Mesodermal cell (in vitro differentiated cells): ENCODE data around the gene PAQR5. TPM values are rescaled to one million over a fixed set of nuclear protein-coding genes. Genes with fewer than 3 reads are reported as not detected.
A peak's percentile ranks its signal among the peaks of the same experiment; 100 is the strongest.

Experiments
- H3K27ac ChIP-seq: 2 replicates; pipeline ENCODE4 v1.7.0; 2013; ENCODE audit warnings: mild to moderate bottlenecking, low read depth, low read length, moderate library complexity; ENCODE audit not compliant: severe bottlenecking
- H3K36me3 ChIP-seq: 2 replicates; pipeline ENCODE4 v1.7.1; 2013; ENCODE audit warnings: mild to moderate bottlenecking, low read length, moderate library complexity; ENCODE audit not compliant: control insufficient read depth, insufficient read depth
- H3K4me1 ChIP-seq: one replicate; pipeline ENCODE4 v1.7.1; 2013; ENCODE audit warnings: mild to moderate bottlenecking, low read length; ENCODE audit not compliant: insufficient read depth, control insufficient read depth, poor library complexity, severe bottlenecking
- H3K4me3 ChIP-seq: 2 replicates; pipeline ENCODE4 v1.7.0; 2013; ENCODE audit warnings: low read length, control low read depth, mild to moderate bottlenecking; ENCODE audit not compliant: insufficient read depth, poor library complexity, severe bottlenecking; ENCODE audit errors: extremely low read depth
- H3K9me3 ChIP-seq: 2 replicates; pipeline ENCODE4 v1.7.1; 2013; ENCODE audit warnings: mild to moderate bottlenecking, low read length, moderate library complexity; ENCODE audit not compliant: control insufficient read depth
- WGBS, 2 experiments: methylation state at CpG; one replicate each; pipeline ENCODE4 v1.1.5; 2013; ENCODE audit warnings: missing lambda C conversion rate in 2 of 2; ENCODE audit not compliant: insufficient coverage in 2 of 2; 5-methylcytosine and 5-hydroxymethylcytosine counted together
- polyA plus RNA-seq, 2 experiments: library from polyadenylated mRNA; stranded (reverse); fragments of 50-300 nt; gene quantifications; one replicate each; pipeline ENCODE4 v1.2.3, GENCODE V29; 2013

PAQR5 gene, protein sequence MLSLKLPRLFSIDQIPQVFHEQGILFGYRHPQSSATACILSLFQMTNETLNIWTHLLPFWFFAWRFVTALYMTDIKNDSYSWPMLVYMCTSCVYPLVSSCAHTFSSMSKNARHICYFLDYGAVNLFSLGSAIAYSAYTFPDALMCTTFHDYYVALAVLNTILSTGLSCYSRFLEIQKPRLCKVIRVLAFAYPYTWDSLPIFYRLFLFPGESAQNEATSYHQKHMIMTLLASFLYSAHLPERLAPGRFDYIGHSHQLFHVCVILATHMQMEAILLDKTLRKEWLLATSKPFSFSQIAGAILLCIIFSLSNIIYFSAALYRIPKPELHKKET
- 0.77 TPM for polyA plus RNA-seq (2013, experiment 1 of 2)
- 0.40 TPM for polyA plus RNA-seq (2013, experiment 2 of 2)

DNA sequence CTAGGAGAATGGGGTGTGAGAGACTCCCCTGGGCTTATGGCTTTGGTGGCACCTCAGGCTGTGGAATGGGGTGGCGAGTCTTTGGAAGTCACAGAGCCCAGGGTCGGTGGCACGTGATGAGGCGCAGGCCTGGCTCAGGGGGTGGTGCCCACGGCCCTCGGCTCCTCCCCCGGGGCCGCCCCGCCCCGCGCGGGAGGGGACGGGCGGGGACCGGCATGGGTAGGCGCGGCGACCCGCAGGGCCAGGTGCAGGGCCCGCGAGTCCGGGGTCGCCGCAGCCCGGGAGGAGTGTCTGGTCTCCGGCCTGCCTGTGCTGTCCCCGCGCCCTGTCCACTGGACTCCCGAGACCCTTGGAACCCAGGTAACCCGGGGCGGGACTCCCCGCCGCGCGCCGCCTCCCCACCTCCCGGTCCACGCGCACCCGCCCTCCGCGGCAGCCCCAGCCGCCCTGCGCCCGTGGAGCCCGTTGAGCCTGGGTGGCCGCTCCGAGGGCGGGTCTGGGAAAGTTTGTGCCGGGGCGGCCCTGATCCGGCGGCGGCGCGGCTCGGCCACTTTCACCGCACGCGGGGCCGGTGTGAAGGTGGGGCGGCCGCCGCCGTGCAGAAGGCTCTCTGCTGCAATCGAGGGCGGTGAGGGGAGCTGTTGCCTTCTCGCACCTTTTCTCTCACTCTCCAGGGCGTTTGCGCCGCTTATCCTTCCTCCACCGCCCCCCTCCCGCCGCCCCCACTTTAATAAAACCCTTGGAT is at the start of gene PAQR5:
Gene PAQR5, plus strand, starts transcription at position 216 of the 745 bp plus-strand sequence. CDS start 61,169 bp downstream, outside the sequence.
- no peaks in the 10 kb centered on the region for H3K4me1 ChIP-seq
- peak within 1 kb of the TSS; percentile 43 for H3K4me3 ChIP-seq
- H3K9me3 ChIP-seq, result no peaks in the 10 kb centered on the region
- WGBS, 2 experiments, result 2 to 3% methylated on average over 51 to 63 of the region's 74 CpGs
- no peaks in the 10 kb centered on the region for H3K36me3 ChIP-seq
- H3K27ac ChIP-seq, result no peak within 1 kb of the TSS

DNA sequence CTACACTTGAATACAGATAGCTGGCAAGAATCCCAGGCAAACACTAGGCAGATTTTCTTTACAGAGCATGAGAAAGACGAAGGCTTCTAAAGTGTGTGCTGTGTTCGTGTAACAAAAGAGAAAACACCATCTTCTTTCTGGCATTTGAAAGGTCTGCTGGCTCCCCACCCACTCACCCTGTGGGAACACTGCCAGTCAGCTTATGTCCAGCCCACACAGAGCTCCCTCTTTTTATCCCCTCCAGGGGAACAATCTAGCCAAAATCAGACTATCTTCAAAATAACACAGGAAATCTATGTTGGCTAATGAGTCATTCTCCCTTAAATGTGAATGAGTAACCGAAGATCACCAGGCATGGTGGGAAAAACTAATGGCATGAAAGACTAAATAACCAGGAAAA is 45.6 kb upstream of the PAQR5 start:
- no peaks in the 10 kb centered on the region for H3K36me3 ChIP-seq
- peak overlapping the region; percentile 30 for H3K27ac ChIP-seq
- no CpG with 5 or more reads among the region's 3 CpGs for WGBS, 2 experiments
- H3K4me1 ChIP-seq, result peaks cover 7% of the 10 kb centered on the region
- H3K9me3 ChIP-seq, result no peaks in the 10 kb centered on the region
- H3K4me3 ChIP-seq, result no peak overlapping the region

DNA sequence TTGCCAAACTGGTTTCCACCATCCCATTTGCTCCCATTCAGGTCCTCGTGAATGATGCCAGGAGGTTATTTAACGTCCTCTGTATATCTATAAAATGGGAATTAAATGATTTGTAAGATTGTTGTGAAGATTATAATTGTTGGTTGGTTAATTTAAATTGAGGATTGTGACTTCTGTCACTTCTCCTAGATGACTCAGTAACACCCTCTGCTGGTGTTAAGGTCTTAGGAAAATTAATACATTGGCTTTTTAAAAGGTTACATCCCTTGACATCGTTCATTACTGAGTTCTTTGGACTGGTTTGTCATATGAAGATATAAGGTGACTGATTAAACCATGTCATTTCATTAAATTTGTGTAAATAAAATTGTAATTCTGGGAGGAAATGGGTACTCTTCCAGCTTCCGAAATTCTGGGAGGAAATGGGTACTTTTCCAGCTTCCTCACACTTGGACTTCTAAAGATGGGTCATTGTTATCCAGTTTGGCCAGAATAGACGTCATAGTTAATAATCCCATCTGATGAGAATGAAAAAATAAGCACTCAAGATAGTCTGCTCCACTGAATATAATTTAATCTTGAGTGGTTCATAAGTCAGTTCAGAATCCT is 33.3 kb upstream of the PAQR5 start:
- 0% methylated on average over 1 of the region's 5 CpGs; no CpG with 5 or more reads in 1 of the 2 experiments for WGBS, 2 experiments
- Histone ChIP-seq H3K36me3 (peaks cover 3% of the 10 kb centered on the region), H3K27ac (no peak overlapping the region)

DNA sequence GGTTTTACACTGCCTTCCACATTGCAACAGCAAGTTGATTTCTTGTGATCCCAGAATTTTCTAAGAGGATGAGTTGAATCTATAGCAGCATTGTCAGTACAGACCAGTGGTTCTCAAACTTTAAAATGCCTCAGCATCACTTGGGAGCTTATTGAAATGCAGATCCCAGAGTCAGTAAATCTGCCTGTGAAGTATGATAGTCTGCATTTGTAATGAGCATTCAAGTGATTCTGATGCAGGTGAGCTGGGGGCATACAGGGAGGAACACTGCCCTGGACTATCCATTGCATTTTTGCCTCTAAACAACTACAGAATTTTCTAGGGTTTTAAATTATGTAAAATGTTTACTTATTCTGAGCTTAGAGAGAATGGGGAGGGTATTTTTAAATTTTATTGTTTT is 27.5 kb upstream of the PAQR5 start:
- H3K36me3 ChIP-seq, result peaks cover 3% of the 10 kb centered on the region
- H3K9me3 ChIP-seq, result no peaks in the 10 kb centered on the region
- peaks cover 8% of the 10 kb centered on the region for H3K4me1 ChIP-seq
- H3K4me3 ChIP-seq, result no peak overlapping the region
- no peak overlapping the region for H3K27ac ChIP-seq

More for the DNA sequence above, 33.3 kb upstream of the PAQR5 start:
- no peaks in the 10 kb centered on the region for H3K4me1 ChIP-seq
- no peak overlapping the region for H3K4me3 ChIP-seq
- H3K9me3 ChIP-seq, result no peaks in the 10 kb centered on the region

DNA sequence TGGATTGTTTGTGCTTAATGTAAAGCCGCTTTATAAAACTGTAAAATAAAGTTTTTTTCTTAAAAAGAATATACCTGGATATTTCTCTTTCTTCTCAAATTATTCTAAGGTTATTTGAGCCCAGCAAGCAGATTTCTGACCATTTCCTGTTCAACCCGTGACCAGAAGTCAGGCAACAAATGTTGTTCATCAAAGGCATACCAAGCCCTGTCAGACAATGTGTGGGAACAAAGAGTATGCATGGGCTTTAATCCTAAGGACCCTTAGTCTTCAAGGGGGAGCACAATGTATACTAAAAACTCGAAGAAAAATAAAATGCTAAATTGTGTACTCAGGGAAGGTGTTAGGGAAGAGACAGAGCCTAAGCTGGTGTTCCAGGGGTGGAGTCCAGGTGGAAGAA is 26.6 kb upstream of the PAQR5 start:
- no peaks in the 10 kb centered on the region for H3K9me3 ChIP-seq
- no peak overlapping the region for H3K27ac ChIP-seq
- H3K4me3 ChIP-seq, result no peak overlapping the region
- H3K36me3 ChIP-seq, result peaks cover 3% of the 10 kb centered on the region
- 41 to 67% methylated on average over 1 to 2 of the region's 3 CpGs for WGBS, 2 experiments
- H3K4me1 ChIP-seq, result peaks cover 8% of the 10 kb centered on the region

DNA sequence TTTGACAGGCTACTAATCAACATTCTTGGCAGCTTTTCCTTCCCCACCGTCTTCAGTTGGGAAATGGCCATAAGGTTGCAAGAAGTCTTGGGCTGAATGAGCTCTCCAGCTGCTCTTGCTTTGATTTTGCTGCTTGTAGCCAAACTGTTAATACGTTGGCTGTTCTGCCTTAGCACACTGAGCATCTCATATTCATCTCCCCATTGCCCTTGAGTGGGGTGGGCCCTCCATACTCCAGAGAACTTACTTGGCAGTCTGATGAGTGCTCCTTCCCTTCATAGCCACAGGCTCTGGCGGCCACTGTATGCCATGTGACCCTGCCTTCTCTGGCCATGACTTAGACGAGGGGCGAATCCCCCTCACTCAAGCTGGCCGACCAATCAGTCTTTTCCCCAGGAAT is 25.8 kb upstream of the PAQR5 start:
- no peak overlapping the region for H3K4me3 ChIP-seq
- no peak overlapping the region for H3K27ac ChIP-seq
- H3K36me3 ChIP-seq, result peaks cover 3% of the 10 kb centered on the region
- no peaks in the 10 kb centered on the region for H3K9me3 ChIP-seq
- WGBS, 2 experiments, result 89 to 95% methylated on average over 2 to 6 of the region's 6 CpGs
- peaks cover 8% of the 10 kb centered on the region for H3K4me1 ChIP-seq

DNA sequence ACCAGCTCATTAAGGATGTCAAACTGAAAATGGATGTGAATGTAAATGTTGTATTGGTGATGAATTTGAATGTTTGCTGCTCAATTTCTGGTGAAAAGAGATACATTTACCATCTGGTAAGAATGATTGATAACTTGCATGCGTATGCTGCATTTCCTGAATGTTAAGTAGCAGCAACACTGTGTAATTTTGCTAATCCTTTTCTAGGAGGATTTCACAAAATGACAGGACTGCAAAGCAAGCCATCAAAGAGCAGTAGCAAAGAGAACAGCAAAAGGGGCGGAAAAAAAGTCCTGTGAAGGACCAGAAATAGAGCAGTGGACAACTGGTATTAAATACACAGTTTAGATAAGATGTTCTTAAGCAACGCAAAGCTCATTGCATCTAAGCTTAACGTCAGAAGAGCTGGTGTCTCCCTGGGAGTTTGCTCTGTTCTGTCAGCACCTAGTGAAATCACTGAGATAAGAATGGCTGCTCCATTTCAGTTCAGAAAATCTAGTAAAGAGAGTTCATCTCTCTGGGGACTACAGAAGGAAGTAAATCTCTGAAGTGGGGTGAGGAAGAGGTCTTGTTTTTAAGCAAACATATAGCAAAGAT is 23.5 kb upstream of the PAQR5 start:
- H3K4me3 ChIP-seq, result no peak overlapping the region
- 90 to 96% methylated on average over 4 of the region's 4 CpGs for WGBS, 2 experiments
- H3K4me1 ChIP-seq, result peaks cover 8% of the 10 kb centered on the region
- no peaks in the 10 kb centered on the region for H3K9me3 ChIP-seq
- H3K27ac ChIP-seq, result no peak overlapping the region
- no peaks in the 10 kb centered on the region for H3K36me3 ChIP-seq

DNA sequence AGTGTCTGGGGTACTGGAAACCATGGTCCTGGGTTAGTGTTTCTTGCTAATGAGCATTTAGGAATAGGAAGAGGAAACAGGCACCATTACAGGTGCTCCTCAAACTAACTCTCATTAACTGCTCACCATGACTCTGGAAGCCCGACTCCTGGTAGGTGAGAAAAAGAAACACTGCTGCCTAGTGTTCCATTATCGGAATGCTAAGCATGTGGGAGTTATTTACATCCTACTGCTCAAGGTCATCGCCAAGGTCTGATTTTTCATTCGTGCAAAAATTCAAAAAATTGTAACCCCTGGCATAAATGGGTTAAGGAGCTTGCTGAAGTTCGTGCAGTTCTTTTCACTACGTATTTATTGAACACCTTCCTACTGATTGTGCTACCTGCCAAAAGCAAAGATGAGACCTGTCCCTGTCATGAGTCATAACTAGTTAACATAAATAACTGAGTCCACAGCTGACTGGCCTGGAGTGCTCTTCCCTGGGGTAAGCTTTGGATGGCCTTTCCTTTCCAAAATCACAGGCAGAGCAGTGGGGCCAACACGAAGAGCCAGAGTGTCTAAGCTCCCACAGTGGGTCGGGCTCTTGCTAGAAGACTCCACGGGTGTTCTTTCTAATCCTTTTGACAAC is 22.7 kb upstream of the PAQR5 start:
- H3K27ac ChIP-seq, result no peak overlapping the region
- WGBS, 2 experiments, result 86 to 91% methylated on average over 7 to 8 of the region's 9 CpGs
- H3K4me3 ChIP-seq, result no peak overlapping the region
- H3K4me1 ChIP-seq, result peaks cover 8% of the 10 kb centered on the region
- no peaks in the 10 kb centered on the region for H3K36me3 ChIP-seq
- no peaks in the 10 kb centered on the region for H3K9me3 ChIP-seq

DNA sequence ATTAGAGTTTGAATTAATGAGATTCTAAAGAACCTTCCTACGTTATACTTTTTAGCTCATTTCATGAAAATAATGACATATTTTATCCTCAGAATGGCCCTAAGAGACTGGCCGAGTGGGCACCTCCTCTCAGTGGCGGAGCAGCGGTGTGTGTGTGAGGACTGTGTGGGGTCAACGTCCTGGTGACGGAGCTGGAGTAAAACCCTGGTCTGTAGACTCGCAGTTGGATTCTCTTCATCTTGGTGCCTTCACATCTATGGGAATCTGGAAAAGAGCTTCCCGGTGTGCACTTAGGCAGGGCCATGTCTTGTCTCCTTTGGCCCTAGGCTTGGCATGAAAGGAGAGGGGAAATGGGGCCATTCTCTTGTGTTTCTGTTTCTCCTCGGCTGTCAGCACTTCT is 21.4 kb upstream of the PAQR5 start:
- Histone ChIP-seq H3K27ac (no peak overlapping the region), H3K4me3 (no peak overlapping the region), H3K9me3 (no peaks in the 10 kb centered on the region), H3K36me3 (no peaks in the 10 kb centered on the region), H3K4me1 (no peaks in the 10 kb centered on the region)
- WGBS, 2 experiments, result 98 to 100% methylated on average over 5 to 7 of the region's 9 CpGs

DNA sequence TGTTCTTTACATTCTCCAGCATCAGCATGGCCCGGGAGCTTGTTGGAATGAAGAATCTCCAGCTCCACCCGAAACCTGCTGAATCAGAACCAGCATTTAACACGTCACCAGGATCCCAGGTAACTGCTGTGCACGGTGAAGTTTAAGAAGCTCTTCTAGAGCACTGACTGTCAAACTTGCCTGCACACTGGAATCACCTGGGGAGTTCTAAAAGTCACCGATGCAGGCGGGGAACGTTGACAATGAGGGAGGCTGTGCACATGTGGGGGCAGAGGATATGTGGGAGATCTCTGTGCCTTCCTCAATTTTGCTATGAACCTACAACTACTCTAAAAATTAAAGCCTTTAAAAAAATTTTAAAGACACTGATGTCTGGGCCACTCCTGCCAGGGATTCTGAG is 19.1 kb upstream of the PAQR5 start:
- Histone ChIP-seq H3K9me3 (no peaks in the 10 kb centered on the region), H3K36me3 (no peaks in the 10 kb centered on the region), H3K4me1 (no peaks in the 10 kb centered on the region), H3K27ac (no peak overlapping the region), H3K4me3 (no peak overlapping the region)
- WGBS, 2 experiments, result 84 to 95% methylated on average over 4 of the region's 7 CpGs
